HepG2 (cell line): ENCODE data around the gene MAB21L4. TPM values are rescaled to one million over a fixed set of nuclear protein-coding genes. Genes with fewer than 3 reads are reported as not detected.

ENCODE experiments used
- HMGXB4 ChIP-seq, 2 experiments: sonication (generic) in 1 of 2; formaldehyde crosslinking in 1 of 2; IDR thresholded peaks; 2 replicates each; pipeline versions ENCODE4 v1.4.0 to v1.6.1; 2018 to 2020; ENCODE audit warnings: missing genetic modification reagents in 2 of 2, borderline replicate concordance in 1 of 2, low read depth in 1 of 2, mild to moderate bottlenecking in 1 of 2, missing biosample characterization in 1 of 2
- HNRNPUL1 ChIP-seq: fragments of 200-400 bp; formaldehyde crosslinking; IDR thresholded peaks from 2 replicates; pipeline ENCODE4 v1.6.1; 2017; ENCODE audit warnings: low read depth, mild to moderate bottlenecking, low read length, moderate library complexity
- KLF13 ChIP-seq: sonication (generic); formaldehyde crosslinking; IDR thresholded peaks from 2 replicates; pipeline ENCODE4 v1.4.0; 2020; ENCODE audit warnings: mild to moderate bottlenecking, missing genetic modification reagents
- POLR2G ChIP-seq: fragments of 200-400 bp; formaldehyde crosslinking; IDR thresholded peaks from 2 replicates; pipeline ENCODE4 v1.6.1; 2018; ENCODE audit warnings: mild to moderate bottlenecking, low read depth, low read length, moderate library complexity
- RARG ChIP-seq: sonication (generic); formaldehyde crosslinking; IDR thresholded peaks from 2 replicates; pipeline ENCODE4 v1.4.0; 2020; ENCODE audit warnings: low read depth, mild to moderate bottlenecking, missing genetic modification reagents
- SPEN ChIP-seq: sonication (generic); formaldehyde crosslinking; IDR thresholded peaks from 2 replicates; pipeline ENCODE4 v1.5.1; 2020; ENCODE audit warnings: low read depth, mild to moderate bottlenecking, missing genetic modification reagents
- TBL1XR1 ChIP-seq: fragments of 150-350 bp; IDR thresholded peaks from 2 replicates; pipeline ENCODE4 v1.6.1; 2014; ENCODE audit warnings: borderline replicate concordance, low read length; ENCODE audit not compliant: partially characterized antibody
- ZNF138 ChIP-seq: sonication (generic); formaldehyde crosslinking; IDR thresholded peaks from 2 replicates; pipeline ENCODE4 v1.5.0; 2020; ENCODE audit warnings: mild to moderate bottlenecking, low read depth, missing genetic modification reagents
- ZNF296 ChIP-seq: sonication (generic); formaldehyde crosslinking; conservative IDR thresholded peaks from 2 replicates; pipeline ENCODE4 v1.5.0; 2020; ENCODE audit warnings: mild to moderate bottlenecking, missing genetic modification reagents
- ZNF3 ChIP-seq: IDR thresholded peaks from 2 replicates; pipeline ENCODE4 v1.7.0; 2017; ENCODE audit warnings: inconsistent platforms
- ZNF501 ChIP-seq: sonication (generic); formaldehyde crosslinking; IDR thresholded peaks from 2 replicates; pipeline ENCODE4 v1.5.1; 2020; ENCODE audit warnings: mild to moderate bottlenecking, moderate library complexity, missing genetic modification reagents
- ZNF563 ChIP-seq: sonication (generic); formaldehyde crosslinking; IDR thresholded peaks from 2 replicates; pipeline ENCODE4 v1.8.0; 2022; ENCODE audit warnings: mild to moderate bottlenecking, moderate library complexity, missing genetic modification reagents
- ZNF816 ChIP-seq: sonication (generic); formaldehyde crosslinking; IDR thresholded peaks from 2 replicates; pipeline ENCODE4 v1.8.0; 2022; ENCODE audit warnings: missing genetic modification reagents, mild to moderate bottlenecking, borderline replicate concordance
- ZSCAN29 ChIP-seq: sonication (generic); formaldehyde crosslinking; conservative IDR thresholded peaks from 2 replicates; pipeline ENCODE4 v1.4.0; 2020; ENCODE audit warnings: mild to moderate bottlenecking, missing genetic modification reagents
- polyA plus RNA-seq, 8 experiments: library from polyadenylated mRNA; depleted of rRNA in 3 of 8; stranded (reverse) in 7 of 8; unstranded in 1 of 8; fragments of >200 nt; fragmentation: Illumina TruSeq in 4 of 8; extraction: Trizol in 4 of 8; gene quantifications; 2 replicates each; pipeline versions ENCODE4 v1.2.1 to v1.2.3, GENCODE V29; 2011 to 2016; ENCODE audit warnings: low read depth in 4 of 8, missing spikeins in 1 of 8, mixed read lengths in 1 of 8; ENCODE audit not compliant: insufficient read depth in 1 of 8
- total RNA-seq, 5 experiments: library from RNA; depleted of rRNA; stranded (reverse); fragments of >200 nt; fragmentation: Illumina TruSeq; extraction: Trizol; gene quantifications; 2 replicates each; pipeline ENCODE4 v1.2.3, GENCODE V29; 2016; ENCODE audit warnings: low read depth in 1 of 5
- TF ChIP-seq, protein P1 (sequence below), 2 experiments: fragments of 450-650 bp in 1 of 2; sonication (generic) in 1 of 2; formaldehyde crosslinking; IDR thresholded peaks; 2 replicates each; pipeline versions ENCODE4 v1.5.0 to v1.8.0; 2020 to 2022; ENCODE audit warnings: mild to moderate bottlenecking in 1 of 2, missing genetic modification reagents in 1 of 2

MAB21L4 gene
- total and polyA plus RNA-seq, 2 of the 13 experiments (the other 11 are each of a cell fraction or from before 2014, with no cell fraction given): 3.0 to 14.0 TPM

DNA sequence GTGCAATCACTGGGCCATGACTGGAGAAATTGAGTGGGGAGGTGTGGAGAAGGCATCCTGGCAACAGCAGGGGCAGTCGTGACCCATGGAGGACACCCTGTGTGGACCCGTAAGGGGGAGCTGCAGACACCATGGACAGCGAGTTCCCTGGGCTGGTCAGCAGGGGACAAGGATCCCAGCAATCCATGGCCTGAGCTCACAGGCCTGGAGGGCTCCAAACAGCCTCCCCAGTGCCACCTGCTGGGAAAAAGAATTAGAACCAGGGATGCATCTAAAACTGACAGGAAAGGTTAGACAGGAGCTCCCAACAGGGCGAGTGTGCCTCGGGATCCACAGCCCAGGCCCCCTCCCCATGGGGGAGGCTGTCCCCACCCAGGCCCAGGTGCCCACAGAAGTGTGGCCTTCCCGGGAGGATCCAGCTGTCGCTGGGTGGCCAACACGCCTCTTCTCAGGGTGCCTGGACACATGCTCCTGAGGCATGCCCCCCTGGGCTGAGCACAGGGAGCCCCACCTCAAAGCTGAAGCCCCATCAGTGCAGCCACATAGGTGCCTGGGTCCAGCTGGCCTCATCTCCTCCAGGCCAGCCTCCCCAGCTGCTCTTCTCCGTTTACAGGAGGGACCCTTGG, 55.4 kb downstream of the MAB21L4 start (continued):
- TF ChIP-seq HMGXB4 (CRISPR knock-in tag; IDR thresholded peaks at IDR 0.05; ENCODE audit: borderline replicate concordance in 1 of 2, low read depth in 1 of 2): peak; percentile 53 to 79
- no peak for TF ChIP-seq TBL1XR1
- no peak for TF ChIP-seq ZNF3
- TF ChIP-seq HNRNPUL1: no peak
- TF ChIP-seq ZNF501 (CRISPR knock-in tag): no peak; the same call in 1 of the 2 replicates
- no peak for TF ChIP-seq ZNF138 (CRISPR knock-in tag)
- no peak for TF ChIP-seq POLR2G
- peak; percentile 94 for TF ChIP-seq ZNF296 (CRISPR knock-in tag)
- TF ChIP-seq ZSCAN29: no peak
- TF ChIP-seq SPEN (CRISPR knock-in tag): 0 out of 2 replicates have a peak, but pooled peaks have one; percentile 27
- TF ChIP-seq, protein P1, sequence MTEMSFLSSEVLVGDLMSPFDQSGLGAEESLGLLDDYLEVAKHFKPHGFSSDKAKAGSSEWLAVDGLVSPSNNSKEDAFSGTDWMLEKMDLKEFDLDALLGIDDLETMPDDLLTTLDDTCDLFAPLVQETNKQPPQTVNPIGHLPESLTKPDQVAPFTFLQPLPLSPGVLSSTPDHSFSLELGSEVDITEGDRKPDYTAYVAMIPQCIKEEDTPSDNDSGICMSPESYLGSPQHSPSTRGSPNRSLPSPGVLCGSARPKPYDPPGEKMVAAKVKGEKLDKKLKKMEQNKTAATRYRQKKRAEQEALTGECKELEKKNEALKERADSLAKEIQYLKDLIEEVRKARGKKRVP (CRISPR knock-in tag; IDR thresholded peaks at IDR 0.05): no peak
- TF ChIP-seq RARG: no peak
- TF ChIP-seq KLF13 (CRISPR knock-in tag): no peak
- 0 out of 2 replicates have a peak, but pooled peaks have one; percentile 56 for TF ChIP-seq ZNF816
- no peak for TF ChIP-seq ZNF563 (CRISPR knock-in tag)
